Uterus (tissue), 2 donors: ENCODE measurements around the gene SRGAP1.

Experiments
- CTCF ChIP-seq, 4 experiments: fragments of 200-600 bp in 2 of 4; fragments of 450-650 bp in 2 of 4; sonication (generic) in 2 of 4; IDR thresholded peaks; one replicate each; pipeline ENCODE4 v1.5.1; 2016 to 2019; ENCODE audit warnings: antibody characterized with exemption in 4 of 4, mild to moderate bottlenecking in 2 of 4, moderate library complexity in 1 of 4
- POLR2A ChIP-seq, 2 donors: fragments of 450-650 bp; IDR thresholded peaks; one replicate each; pipeline ENCODE4 v1.6.1; 2016; ENCODE audit warnings: antibody characterized with exemption in 2 of 2, mild to moderate bottlenecking in 1 of 2, moderate library complexity in 1 of 2

- TF ChIP-seq POLR2A (IDR thresholded peaks at IDR 0.05) (no peak), CTCF (IDR thresholded peaks at IDR 0.05) (no peak)
These were observed 99.6 kb downstream of the SRGAP1 start for GRCh38 chr12:63944034-63944579.
